HEK293 (cell line): ENCODE data around the gene ZNF43.

Experiments
- EGR2 ChIP-seq: fragments of 450-650 bp; formaldehyde crosslinking; IDR thresholded peaks from 2 replicates; pipeline ENCODE4 v1.5.1; 2016; ENCODE audit warnings: low read depth, missing biosample characterization, missing genetic modification characterization
- SP3 ChIP-seq: fragments of 450-650 bp; formaldehyde crosslinking; IDR thresholded peaks from 2 replicates; pipeline ENCODE4 v1.5.1; 2016; ENCODE audit warnings: missing biosample characterization, missing genetic modification characterization
- SP7 ChIP-seq: fragments of 450-650 bp; formaldehyde crosslinking; IDR thresholded peaks from 2 replicates; pipeline ENCODE4 v1.5.1; 2016; ENCODE audit warnings: missing biosample characterization, missing genetic modification characterization
- YY1 ChIP-seq: fragments of 450-650 bp; formaldehyde crosslinking; IDR thresholded peaks from 2 replicates; pipeline ENCODE4 v1.5.1; 2018; ENCODE audit warnings: missing biosample characterization, missing genetic modification characterization
- ZBTB17 ChIP-seq: fragments of 450-650 bp; formaldehyde crosslinking; IDR thresholded peaks from 2 replicates; pipeline ENCODE4 v1.5.1; 2016; ENCODE audit warnings: missing biosample characterization, missing genetic modification characterization
- ZBTB48 ChIP-seq: fragments of 450-650 bp; formaldehyde crosslinking; IDR thresholded peaks from 2 replicates; pipeline ENCODE4 v1.5.1; 2016; ENCODE audit warnings: missing biosample characterization, missing genetic modification characterization
- ZNF132 ChIP-seq: fragments of 450-650 bp; formaldehyde crosslinking; IDR thresholded peaks from 2 replicates; pipeline ENCODE4 v1.5.1; 2017; ENCODE audit warnings: missing biosample characterization, missing genetic modification characterization, borderline replicate concordance
- ZNF2 ChIP-seq: fragments of 450-650 bp; formaldehyde crosslinking; IDR thresholded peaks from 2 replicates; pipeline ENCODE4 v1.5.1; 2016; ENCODE audit warnings: missing biosample characterization, missing genetic modification characterization
- ZNF335 ChIP-seq: fragments of 450-650 bp; formaldehyde crosslinking; conservative IDR thresholded peaks from 2 replicates; pipeline ENCODE4 v1.5.1; 2016; ENCODE audit warnings: missing biosample characterization, missing genetic modification characterization
- ZNF423 ChIP-seq: fragments of 450-650 bp; formaldehyde crosslinking; IDR thresholded peaks from 2 replicates; pipeline ENCODE4 v1.5.1; 2016; ENCODE audit warnings: missing biosample characterization, missing genetic modification characterization
- ZNF629 ChIP-seq: fragments of 450-650 bp; formaldehyde crosslinking; IDR thresholded peaks from 2 replicates; pipeline ENCODE4 v1.5.1; 2017; ENCODE audit warnings: missing biosample characterization, missing genetic modification characterization
- ZXDB ChIP-seq: fragments of 450-650 bp; formaldehyde crosslinking; IDR thresholded peaks from 2 replicates; pipeline ENCODE4 v1.5.1; 2016; ENCODE audit warnings: missing biosample characterization, missing genetic modification characterization
- TF ChIP-seq, protein P1 (sequence below): fragments of 450-650 bp; formaldehyde crosslinking; IDR thresholded peaks from 2 replicates; pipeline ENCODE4 v1.5.1; 2016; ENCODE audit warnings: missing biosample characterization, missing genetic modification characterization, borderline replicate concordance
- TF ChIP-seq, protein P2 (sequence below): fragments of 450-650 bp; formaldehyde crosslinking; conservative IDR thresholded peaks from 2 replicates; pipeline ENCODE4 v1.5.1; 2016; ENCODE audit warnings: low read depth, missing biosample characterization, missing genetic modification characterization
- TF ChIP-seq, protein P3 (sequence below): fragments of 450-650 bp; formaldehyde crosslinking; IDR thresholded peaks from 2 replicates; pipeline ENCODE4 v1.5.1; 2017; ENCODE audit warnings: missing biosample characterization, missing genetic modification characterization
- TF ChIP-seq, protein P4 (sequence below): fragments of 450-650 bp; formaldehyde crosslinking; conservative IDR thresholded peaks from 2 replicates; pipeline ENCODE4 v1.5.1; 2016; ENCODE audit warnings: low read depth, missing biosample characterization, missing genetic modification characterization
- TF ChIP-seq, protein P5 (sequence below): fragments of 450-650 bp; formaldehyde crosslinking; optimal IDR thresholded peaks from 2 replicates; pipeline ENCODE3; 2016; ENCODE audit warnings: missing biosample characterization, mild to moderate bottlenecking, missing genetic modification characterization

Gene ZNF43

DNA sequence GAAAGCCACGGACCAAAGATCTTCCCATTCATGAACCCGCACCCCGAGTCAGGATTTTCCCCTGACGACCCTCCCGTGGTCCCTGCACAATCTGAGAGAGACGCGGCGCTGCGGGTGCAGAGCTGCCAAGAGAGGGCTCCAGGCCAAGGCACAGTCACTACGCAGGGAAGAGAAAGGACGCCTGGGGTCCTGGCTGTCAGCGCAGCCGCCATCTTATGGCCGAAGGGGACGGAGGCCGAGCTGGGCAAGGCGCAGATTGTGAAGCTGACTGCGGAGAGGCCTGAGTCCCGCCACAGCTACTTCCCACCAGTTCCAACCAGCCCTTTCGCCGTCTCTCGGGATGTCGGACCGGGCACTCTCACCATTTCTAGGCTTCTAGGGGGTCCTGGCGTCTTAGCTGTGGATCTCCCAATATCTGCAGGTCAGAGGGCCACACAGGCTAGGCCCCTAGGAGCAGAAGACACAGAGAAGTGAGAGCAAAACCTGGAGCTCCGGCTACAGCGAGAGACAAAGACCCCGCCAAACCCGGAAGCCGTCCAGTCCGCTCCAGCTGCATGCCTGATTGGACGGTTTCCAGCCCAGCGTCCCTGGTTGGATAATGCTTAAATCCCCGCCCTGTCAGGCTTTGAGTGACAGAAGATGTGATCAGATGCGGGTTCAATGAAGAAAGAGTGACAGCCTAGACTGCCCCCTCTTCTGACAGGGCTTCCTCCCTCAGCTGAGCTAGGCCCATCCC is 68.7 kb downstream of the ZNF43 start, which contains the start of gene ZNF100 (continued):
- TF ChIP-seq, protein P1, sequence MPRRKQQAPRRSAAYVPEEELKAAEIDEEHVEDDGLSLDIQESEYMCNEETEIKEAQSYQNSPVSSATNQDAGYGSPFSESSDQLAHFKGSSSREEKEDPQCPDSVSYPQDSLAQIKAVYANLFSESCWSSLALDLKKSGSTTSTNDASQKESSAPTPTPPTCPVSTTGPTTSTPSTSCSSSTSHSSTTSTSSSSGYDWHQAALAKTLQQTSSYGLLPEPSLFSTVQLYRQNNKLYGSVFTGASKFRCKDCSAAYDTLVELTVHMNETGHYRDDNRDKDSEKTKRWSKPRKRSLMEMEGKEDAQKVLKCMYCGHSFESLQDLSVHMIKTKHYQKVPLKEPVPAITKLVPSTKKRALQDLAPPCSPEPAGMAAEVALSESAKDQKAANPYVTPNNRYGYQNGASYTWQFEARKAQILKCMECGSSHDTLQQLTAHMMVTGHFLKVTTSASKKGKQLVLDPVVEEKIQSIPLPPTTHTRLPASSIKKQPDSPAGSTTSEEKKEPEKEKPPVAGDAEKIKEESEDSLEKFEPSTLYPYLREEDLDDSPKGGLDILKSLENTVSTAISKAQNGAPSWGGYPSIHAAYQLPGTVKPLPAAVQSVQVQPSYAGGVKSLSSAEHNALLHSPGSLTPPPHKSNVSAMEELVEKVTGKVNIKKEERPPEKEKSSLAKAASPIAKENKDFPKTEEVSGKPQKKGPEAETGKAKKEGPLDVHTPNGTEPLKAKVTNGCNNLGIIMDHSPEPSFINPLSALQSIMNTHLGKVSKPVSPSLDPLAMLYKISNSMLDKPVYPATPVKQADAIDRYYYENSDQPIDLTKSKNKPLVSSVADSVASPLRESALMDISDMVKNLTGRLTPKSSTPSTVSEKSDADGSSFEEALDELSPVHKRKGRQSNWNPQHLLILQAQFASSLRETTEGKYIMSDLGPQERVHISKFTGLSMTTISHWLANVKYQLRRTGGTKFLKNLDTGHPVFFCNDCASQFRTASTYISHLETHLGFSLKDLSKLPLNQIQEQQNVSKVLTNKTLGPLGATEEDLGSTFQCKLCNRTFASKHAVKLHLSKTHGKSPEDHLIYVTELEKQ, result peak; percentile 65; the same call in 1 of the 2 replicates
- no peak for TF ChIP-seq ZNF132 (tag by site-specific recombination)
- no peak for TF ChIP-seq EGR2
- no peak for TF ChIP-seq ZNF629 (tag by site-specific recombination)
- 0 out of 2 replicates have a peak, but pooled peaks have one; percentile 14 for TF ChIP-seq ZBTB17 (tag by site-specific recombination)
- TF ChIP-seq, protein P2, sequence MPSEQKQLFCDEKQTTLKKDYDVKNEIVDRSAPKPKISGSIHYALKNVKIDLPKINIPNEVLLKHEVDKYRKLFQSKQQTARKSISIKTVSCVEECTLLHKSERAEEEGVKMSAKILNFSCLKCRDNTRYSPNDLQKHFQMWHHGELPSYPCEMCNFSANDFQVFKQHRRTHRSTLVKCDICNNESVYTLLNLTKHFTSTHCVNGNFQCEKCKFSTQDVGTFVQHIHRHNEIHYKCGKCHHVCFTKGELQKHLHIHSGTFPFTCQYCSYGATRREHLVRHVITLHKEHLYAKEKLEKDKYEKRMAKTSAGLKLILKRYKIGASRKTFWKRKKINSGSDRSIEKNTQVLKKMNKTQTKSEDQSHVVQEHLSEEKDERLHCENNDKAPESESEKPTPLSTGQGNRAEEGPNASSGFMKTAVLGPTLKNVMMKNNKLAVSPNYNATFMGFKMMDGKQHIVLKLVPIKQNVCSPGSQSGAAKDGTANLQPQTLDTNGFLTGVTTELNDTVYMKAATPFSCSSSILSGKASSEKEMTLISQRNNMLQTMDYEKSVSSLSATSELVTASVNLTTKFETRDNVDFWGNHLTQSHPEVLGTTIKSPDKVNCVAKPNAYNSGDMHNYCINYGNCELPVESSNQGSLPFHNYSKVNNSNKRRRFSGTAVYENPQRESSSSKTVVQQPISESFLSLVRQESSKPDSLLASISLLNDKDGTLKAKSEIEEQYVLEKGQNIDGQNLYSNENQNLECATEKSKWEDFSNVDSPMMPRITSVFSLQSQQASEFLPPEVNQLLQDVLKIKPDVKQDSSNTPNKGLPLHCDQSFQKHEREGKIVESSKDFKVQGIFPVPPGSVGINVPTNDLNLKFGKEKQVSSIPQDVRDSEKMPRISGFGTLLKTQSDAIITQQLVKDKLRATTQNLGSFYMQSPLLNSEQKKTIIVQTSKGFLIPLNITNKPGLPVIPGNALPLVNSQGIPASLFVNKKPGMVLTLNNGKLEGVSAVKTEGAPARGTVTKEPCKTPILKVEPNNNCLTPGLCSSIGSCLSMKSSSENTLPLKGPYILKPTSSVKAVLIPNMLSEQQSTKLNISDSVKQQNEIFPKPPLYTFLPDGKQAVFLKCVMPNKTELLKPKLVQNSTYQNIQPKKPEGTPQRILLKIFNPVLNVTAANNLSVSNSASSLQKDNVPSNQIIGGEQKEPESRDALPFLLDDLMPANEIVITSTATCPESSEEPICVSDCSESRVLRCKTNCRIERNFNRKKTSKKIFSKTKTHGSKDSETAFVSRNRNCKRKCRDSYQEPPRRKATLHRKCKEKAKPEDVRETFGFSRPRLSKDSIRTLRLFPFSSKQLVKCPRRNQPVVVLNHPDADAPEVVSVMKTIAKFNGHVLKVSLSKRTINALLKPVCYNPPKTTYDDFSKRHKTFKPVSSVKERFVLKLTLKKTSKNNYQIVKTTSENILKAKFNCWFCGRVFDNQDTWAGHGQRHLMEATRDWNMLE (tag by site-specific recombination), result 0 out of 2 replicates have a peak, but pooled peaks have one; percentile 22
- peak; percentile 28; the same call in 1 of the 2 replicates for TF ChIP-seq ZBTB48 (tag by site-specific recombination)
- TF ChIP-seq, protein P3, sequence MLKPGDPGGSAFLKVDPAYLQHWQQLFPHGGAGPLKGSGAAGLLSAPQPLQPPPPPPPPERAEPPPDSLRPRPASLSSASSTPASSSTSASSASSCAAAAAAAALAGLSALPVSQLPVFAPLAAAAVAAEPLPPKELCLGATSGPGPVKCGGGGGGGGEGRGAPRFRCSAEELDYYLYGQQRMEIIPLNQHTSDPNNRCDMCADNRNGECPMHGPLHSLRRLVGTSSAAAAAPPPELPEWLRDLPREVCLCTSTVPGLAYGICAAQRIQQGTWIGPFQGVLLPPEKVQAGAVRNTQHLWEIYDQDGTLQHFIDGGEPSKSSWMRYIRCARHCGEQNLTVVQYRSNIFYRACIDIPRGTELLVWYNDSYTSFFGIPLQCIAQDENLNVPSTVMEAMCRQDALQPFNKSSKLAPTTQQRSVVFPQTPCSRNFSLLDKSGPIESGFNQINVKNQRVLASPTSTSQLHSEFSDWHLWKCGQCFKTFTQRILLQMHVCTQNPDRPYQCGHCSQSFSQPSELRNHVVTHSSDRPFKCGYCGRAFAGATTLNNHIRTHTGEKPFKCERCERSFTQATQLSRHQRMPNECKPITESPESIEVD, result no peak
- peak; percentile 97 for TF ChIP-seq ZNF335
- TF ChIP-seq ZXDB (tag by site-specific recombination), result 0 out of 2 replicates have a peak, but pooled peaks have one; percentile 31
- TF ChIP-seq SP3 (tag by site-specific recombination), result peak; percentile 52; the same call in 1 of the 2 replicates
- TF ChIP-seq, protein P4, sequence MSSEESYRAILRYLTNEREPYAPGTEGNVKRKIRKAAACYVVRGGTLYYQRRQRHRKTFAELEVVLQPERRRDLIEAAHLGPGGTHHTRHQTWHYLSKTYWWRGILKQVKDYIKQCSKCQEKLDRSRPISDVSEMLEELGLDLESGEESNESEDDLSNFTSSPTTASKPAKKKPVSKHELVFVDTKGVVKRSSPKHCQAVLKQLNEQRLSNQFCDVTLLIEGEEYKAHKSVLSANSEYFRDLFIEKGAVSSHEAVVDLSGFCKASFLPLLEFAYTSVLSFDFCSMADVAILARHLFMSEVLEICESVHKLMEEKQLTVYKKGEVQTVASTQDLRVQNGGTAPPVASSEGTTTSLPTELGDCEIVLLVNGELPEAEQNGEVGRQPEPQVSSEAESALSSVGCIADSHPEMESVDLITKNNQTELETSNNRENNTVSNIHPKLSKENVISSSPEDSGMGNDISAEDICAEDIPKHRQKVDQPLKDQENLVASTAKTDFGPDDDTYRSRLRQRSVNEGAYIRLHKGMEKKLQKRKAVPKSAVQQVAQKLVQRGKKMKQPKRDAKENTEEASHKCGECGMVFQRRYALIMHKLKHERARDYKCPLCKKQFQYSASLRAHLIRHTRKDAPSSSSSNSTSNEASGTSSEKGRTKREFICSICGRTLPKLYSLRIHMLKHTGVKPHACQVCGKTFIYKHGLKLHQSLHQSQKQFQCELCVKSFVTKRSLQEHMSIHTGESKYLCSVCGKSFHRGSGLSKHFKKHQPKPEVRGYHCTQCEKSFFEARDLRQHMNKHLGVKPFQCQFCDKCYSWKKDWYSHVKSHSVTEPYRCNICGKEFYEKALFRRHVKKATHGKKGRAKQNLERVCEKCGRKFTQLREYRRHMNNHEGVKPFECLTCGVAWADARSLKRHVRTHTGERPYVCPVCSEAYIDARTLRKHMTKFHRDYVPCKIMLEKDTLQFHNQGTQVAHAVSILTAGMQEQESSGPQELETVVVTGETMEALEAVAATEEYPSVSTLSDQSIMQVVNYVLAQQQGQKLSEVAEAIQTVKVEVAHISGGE, result 0 out of 2 replicates have a peak, but pooled peaks have one; percentile 14
- TF ChIP-seq YY1 (tag by site-specific recombination), result peak; percentile 43; the same call in 1 of the 2 replicates
- 0 out of 2 replicates have a peak, but pooled peaks have one; percentile 43 for TF ChIP-seq SP7 (tag by site-specific recombination)
- no peak for TF ChIP-seq ZNF423
- TF ChIP-seq, protein P5, sequence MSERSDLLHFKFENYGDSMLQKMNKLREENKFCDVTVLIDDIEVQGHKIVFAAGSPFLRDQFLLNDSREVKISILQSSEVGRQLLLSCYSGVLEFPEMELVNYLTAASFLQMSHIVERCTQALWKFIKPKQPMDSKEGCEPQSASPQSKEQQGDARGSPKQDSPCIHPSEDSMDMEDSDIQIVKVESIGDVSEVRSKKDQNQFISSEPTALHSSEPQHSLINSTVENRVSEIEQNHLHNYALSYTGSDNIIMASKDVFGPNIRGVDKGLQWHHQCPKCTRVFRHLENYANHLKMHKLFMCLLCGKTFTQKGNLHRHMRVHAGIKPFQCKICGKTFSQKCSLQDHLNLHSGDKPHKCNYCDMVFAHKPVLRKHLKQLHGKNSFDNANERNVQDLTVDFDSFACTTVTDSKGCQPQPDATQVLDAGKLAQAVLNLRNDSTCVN, result peak; percentile 14
- no peak for TF ChIP-seq ZNF2 (tag by site-specific recombination)
